HG02678 (cell line): ENCODE measurements around the gene EFHC1.
A peak's percentile ranks its signal among the peaks of the same experiment; 100 is the strongest.
"Not testable (repeated sequence)": the region's sequence is repeated elsewhere in the genome, so short reads cannot be mapped to it uniquely, and the experiment has no call there.

Experiments used
- ATAC-seq: cut with Tn5 transposase; IDR thresholded peaks from one replicate; pipeline ENCODE4 v1.9.1; 2021; ENCODE audit warnings: mild to moderate bottlenecking, moderate library complexity; ENCODE audit not compliant: unreplicated experiment

Gene EFHC1

GRCh38 chr6:52399511-52400312 lies 20.4 kb upstream of the EFHC1 start:
- no peak for ATAC-seq

- no peak for ATAC-seq
Measured at GRCh38 chr6:52400313-52401041, 19.7 kb upstream of the EFHC1 start.

GRCh38 chr6:52403086-52403485 lies 17.1 kb upstream of the EFHC1 start:
- no peak for ATAC-seq

GRCh38 chr6:52403627-52404026 lies 16.5 kb upstream of the EFHC1 start:
- ATAC-seq, result no peak

GRCh38 chr6:52405243-52405642 lies 14.9 kb upstream of the EFHC1 start:
- no peak for ATAC-seq

GRCh38 chr6:52407467-52407866 lies 12.7 kb upstream of the EFHC1 start:
- ATAC-seq, result peak; percentile 65

- no peak for ATAC-seq
Measured at GRCh38 chr6:52409499-52409898, 10.6 kb upstream of the EFHC1 start.

- ATAC-seq, result no peak
Measured at GRCh38 chr6:52410979-52411378, 9.2 kb upstream of the EFHC1 start.

- no peak for ATAC-seq
Measured at GRCh38 chr6:52411911-52412310, 8.2 kb upstream of the EFHC1 start.

GRCh38 chr6:52415333-52415732 lies 4.8 kb upstream of the EFHC1 start:
- ATAC-seq, result no peak

- ATAC-seq, result no peak
Measured at GRCh38 chr6:52415917-52416628, 4.1 kb upstream of the EFHC1 start.

GRCh38 chr6:52416629-52417151 lies 3.5 kb upstream of the EFHC1 start:
- ATAC-seq, result no peak

GRCh38 chr6:52417675-52418111 lies 2.4 kb upstream of the EFHC1 start:
- ATAC-seq, result no peak

- no peak for ATAC-seq
Measured at GRCh38 chr6:52418606-52419005, 1.5 kb upstream of the EFHC1 start.

- ATAC-seq, result no peak
Measured at GRCh38 chr6:52420668-52421358, 671 bp downstream of the EFHC1 start.

GRCh38 chr6:52422156-52422555 lies 2.0 kb downstream of the EFHC1 start:
- ATAC-seq, result no peak

GRCh38 chr6:52423448-52423847 lies 3.3 kb downstream of the EFHC1 start:
- ATAC-seq, result no peak

- ATAC-seq, result no peak
Measured at GRCh38 chr6:52423971-52424381, 3.8 kb downstream of the EFHC1 start.

GRCh38 chr6:52424513-52424912 lies 4.4 kb downstream of the EFHC1 start:
- no peak for ATAC-seq

- no peak for ATAC-seq
Measured at GRCh38 chr6:52426667-52427066, 6.5 kb downstream of the EFHC1 start.

GRCh38 chr6:52433294-52433693 lies 13.2 kb downstream of the EFHC1 start:
- not testable (repeated sequence) for ATAC-seq
